Mesenchymal stem cell (in vitro differentiated cells and primary cell): ENCODE measurements around the gene ACVR1C.

Experiments used
- DNase-seq: peaks from one replicate; pipeline ENCODE4 v3.0.0-alpha.2; 2013
- H2AFZ ChIP-seq: one replicate; pipeline ENCODE4 v1.6.1; 2013; ENCODE audit warnings: low read depth, mild to moderate bottlenecking, control low read depth, inconsistent platforms, low read length, moderate library complexity
- H2AK5ac ChIP-seq: 2 replicates; pipeline ENCODE4 v1.6.1; 2013; ENCODE audit warnings: low read length, moderate library complexity, mild to moderate bottlenecking, inconsistent platforms; ENCODE audit not compliant: severe bottlenecking
- H2BK120ac ChIP-seq: one replicate; pipeline ENCODE4 v1.6.1; 2013; ENCODE audit warnings: low read depth, mild to moderate bottlenecking, inconsistent platforms, low read length, moderate library complexity
- H2BK12ac ChIP-seq, 2 experiments: one replicate each; pipeline ENCODE4 v1.6.1; 2013; ENCODE audit warnings: inconsistent platforms in 2 of 2, low read length in 2 of 2, mild to moderate bottlenecking in 2 of 2, moderate library complexity in 2 of 2, control low read depth in 1 of 2
- H2BK15ac ChIP-seq: one replicate; pipeline ENCODE4 v1.6.1; 2013; ENCODE audit warnings: mild to moderate bottlenecking, low read depth, inconsistent platforms; ENCODE audit not compliant: poor library complexity, severe bottlenecking
- H2BK5ac ChIP-seq: 2 replicates; pipeline ENCODE4 v1.6.1; 2013; ENCODE audit warnings: low read depth, mild to moderate bottlenecking, low read length, control low read depth, inconsistent platforms; ENCODE audit not compliant: poor library complexity, severe bottlenecking
- H3K14ac ChIP-seq, 2 experiments: one replicate each; pipeline ENCODE4 v1.6.1; 2013; ENCODE audit warnings: inconsistent platforms in 2 of 2, low read length in 2 of 2, control low read depth in 1 of 2, mild to moderate bottlenecking in 1 of 2, moderate library complexity in 1 of 2
- H3K18ac ChIP-seq, 2 experiments: one replicate each; pipeline ENCODE4 v1.6.1; 2013; ENCODE audit warnings: inconsistent platforms in 2 of 2, low read length in 2 of 2, control low read depth in 1 of 2, low read depth in 1 of 2, mild to moderate bottlenecking in 1 of 2
- H3K23ac ChIP-seq, 2 experiments: one replicate each; pipeline ENCODE4 v1.6.1; 2013; ENCODE audit warnings: inconsistent platforms in 2 of 2, low read length in 2 of 2, mild to moderate bottlenecking in 2 of 2, moderate library complexity in 2 of 2, control low read depth in 1 of 2
- H3K27ac ChIP-seq: 2 replicates; pipeline ENCODE4 v1.5.1; 2013; ENCODE audit warnings: mild to moderate bottlenecking, moderate library complexity, low read length, control low read depth, inconsistent platforms; ENCODE audit not compliant: poor library complexity, severe bottlenecking
- H3K27me3 ChIP-seq, 2 experiments: 2 replicates each; pipeline versions ENCODE4 v1.6.1 to v1.7.0; 2013; ENCODE audit warnings: low read length in 2 of 2, mild to moderate bottlenecking in 2 of 2, moderate library complexity in 2 of 2, control low read depth in 1 of 2, inconsistent platforms in 1 of 2; ENCODE audit not compliant: control insufficient read depth in 1 of 2, insufficient read depth in 1 of 2
- H3K36me3 ChIP-seq, 2 experiments: 2 replicates each; pipeline versions ENCODE4 v1.6.1 to v1.7.0; 2013; ENCODE audit warnings: low read length in 2 of 2, control low read depth in 1 of 2, inconsistent platforms in 1 of 2, low read depth in 1 of 2, mild to moderate bottlenecking in 1 of 2; ENCODE audit not compliant: insufficient read depth in 2 of 2, control insufficient read depth in 1 of 2
- H3K4ac ChIP-seq, 2 experiments: one replicate each; pipeline ENCODE4 v1.6.1; 2013; ENCODE audit warnings: inconsistent platforms in 2 of 2, low read length in 2 of 2, mild to moderate bottlenecking in 2 of 2, moderate library complexity in 2 of 2, control low read depth in 1 of 2, low read depth in 1 of 2
- H3K4me1 ChIP-seq: 2 replicates; pipeline ENCODE4 v1.6.1; 2013; ENCODE audit warnings: low read depth, low read length, control low read depth; ENCODE audit not compliant: control insufficient read depth, insufficient read depth
- H3K4me2 ChIP-seq: 2 replicates; pipeline ENCODE4 v1.6.1; 2013; ENCODE audit warnings: low read length, mild to moderate bottlenecking, inconsistent platforms; ENCODE audit not compliant: poor library complexity, severe bottlenecking
- H3K4me3 ChIP-seq, 2 experiments: 2 replicates each; pipeline versions ENCODE4 v1.5.1 to v1.7.0; 2013; ENCODE audit warnings: low read length in 2 of 2, mild to moderate bottlenecking in 2 of 2, control low read depth in 1 of 2, low read depth in 1 of 2; ENCODE audit not compliant: insufficient read depth in 1 of 2
- H3K79me1 ChIP-seq: replicated peaks from 2 replicates; pipeline ENCODE4 v1.6.1; 2013; ENCODE audit warnings: mild to moderate bottlenecking, control low read depth, low read length, inconsistent platforms; ENCODE audit not compliant: poor library complexity, severe bottlenecking
- H3K9ac ChIP-seq: 2 replicates; pipeline ENCODE4 v1.7.0; 2013; ENCODE audit warnings: mild to moderate bottlenecking, low read length, moderate library complexity
- H3K9me3 ChIP-seq: 2 replicates; pipeline ENCODE4 v1.7.0; 2013; ENCODE audit warnings: mild to moderate bottlenecking, low read length; ENCODE audit not compliant: control insufficient read depth
- H4K8ac ChIP-seq: one replicate; pipeline ENCODE4 v1.6.1; 2013; ENCODE audit warnings: inconsistent platforms, mild to moderate bottlenecking, low read length, moderate library complexity
- H4K91ac ChIP-seq: one replicate; pipeline ENCODE4 v1.6.1; 2013; ENCODE audit warnings: mild to moderate bottlenecking, low read length, inconsistent platforms
- WGBS: methylation state at CpG from one replicate; pipeline ENCODE4 v1.1.7; 2013; ENCODE audit warnings: mixed read lengths; 5-methylcytosine and 5-hydroxymethylcytosine counted together

Gene ACVR1C

DNA sequence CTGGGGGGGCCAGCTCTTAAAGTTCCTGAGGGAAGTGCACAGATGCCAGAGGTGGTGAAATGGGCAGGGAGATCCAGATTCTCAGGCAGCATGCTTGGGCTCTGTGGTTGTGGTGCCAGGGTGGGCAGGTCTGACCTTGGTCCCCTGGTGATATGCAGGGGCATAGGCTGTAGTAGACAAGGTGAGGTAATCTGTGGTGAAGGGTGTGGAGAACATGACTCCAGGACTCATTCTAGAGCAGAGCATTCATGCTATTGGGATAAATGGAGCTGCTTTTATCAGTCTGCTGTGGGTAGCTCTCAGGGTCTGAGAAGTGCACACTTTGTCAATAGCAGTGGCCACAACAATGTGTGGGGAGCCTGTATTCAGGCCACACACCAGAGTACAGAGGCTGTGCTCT lies 16.9 kb downstream of the ACVR1C start:
- Histone ChIP-seq H3K36me3 (no peaks in the 10 kb centered on the region), H2BK5ac (no peak overlapping the region), H2AFZ (no peak overlapping the region), H4K91ac (no peak overlapping the region), H3K4me1 (no peaks in the 10 kb centered on the region), H3K23ac (no peak overlapping the region), H2BK120ac (no peak overlapping the region), H3K9me3 (peaks cover 9% of the 10 kb centered on the region), H3K4ac (no peak overlapping the region), H3K4me2 (no peak overlapping the region), H3K79me1 (no peaks in the 10 kb centered on the region), H3K18ac (no peak overlapping the region), H3K14ac (no peak overlapping the region), H4K8ac (no peak overlapping the region), H3K27me3 (no peaks in the 10 kb centered on the region), H2AK5ac (no peak overlapping the region), H2BK12ac (no peak overlapping the region), H3K27ac (no peak overlapping the region), H3K9ac (no peak overlapping the region), H3K4me3 (no peak overlapping the region), H2BK15ac (no peak overlapping the region)
- DNase-seq, result no peak

DNA sequence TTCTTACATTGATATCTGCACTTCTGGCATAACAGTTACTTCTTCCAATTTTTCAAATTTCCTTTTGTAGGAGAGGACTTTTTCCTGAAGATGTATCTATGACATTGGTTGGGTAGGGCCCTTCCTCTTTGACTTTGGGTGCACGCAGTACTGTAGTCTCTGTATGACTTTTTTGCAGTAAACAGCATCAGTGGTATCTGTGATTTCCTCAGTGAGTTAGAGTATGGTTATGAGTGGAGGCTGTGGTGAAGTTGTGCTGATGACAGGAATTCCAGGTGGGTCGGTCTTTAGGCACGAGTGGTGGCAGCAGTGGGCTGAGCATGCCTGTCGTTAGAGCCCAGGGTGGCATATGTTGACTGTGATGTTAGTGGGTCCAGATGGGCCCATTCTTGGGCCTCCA lies 17.6 kb downstream of the ACVR1C start:
- Histone ChIP-seq H3K4ac (no peak overlapping the region), H3K9me3 (peaks cover 9% of the 10 kb centered on the region), H3K18ac (no peak overlapping the region), H4K91ac (no peak overlapping the region), H2AK5ac (no peak overlapping the region), H2BK15ac (no peak overlapping the region), H2BK120ac (no peak overlapping the region), H2BK12ac (no peak overlapping the region), H3K27me3 (no peaks in the 10 kb centered on the region), H4K8ac (no peak overlapping the region), H3K27ac (no peak overlapping the region), H2BK5ac (no peak overlapping the region), H3K4me3 (no peak overlapping the region), H2AFZ (no peak overlapping the region), H3K23ac (no peak overlapping the region), H3K79me1 (no peaks in the 10 kb centered on the region), H3K4me1 (no peaks in the 10 kb centered on the region), H3K14ac (no peak overlapping the region), H3K4me2 (no peak overlapping the region), H3K36me3 (no peaks in the 10 kb centered on the region), H3K9ac (no peak overlapping the region)
- WGBS, result 95% methylated on average over 4 of the region's 4 CpGs
- DNase-seq, result no peak

DNA sequence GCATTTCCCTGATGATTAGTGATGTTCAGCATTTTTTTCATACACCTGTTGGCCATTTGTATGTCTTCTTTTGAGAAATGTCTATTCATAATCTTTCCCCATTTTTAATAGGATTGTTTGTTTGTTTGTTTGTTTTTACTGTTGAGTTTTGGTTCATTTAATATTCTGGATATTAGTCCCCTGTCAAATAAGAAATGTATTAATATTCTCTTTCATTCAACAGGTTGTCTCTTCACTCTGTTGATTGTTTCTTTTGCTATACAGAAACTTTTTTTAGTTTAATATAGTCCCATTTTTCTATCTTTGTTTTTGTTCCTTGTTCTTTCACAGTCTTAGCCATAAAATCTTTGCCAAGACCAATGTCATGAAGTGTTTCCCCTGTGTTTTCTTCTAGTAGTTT lies 22.1 kb downstream of the ACVR1C start:
- Histone ChIP-seq H2AFZ (no peak overlapping the region), H2BK5ac (no peak overlapping the region), H3K14ac (no peak overlapping the region), H3K27me3 (no peaks in the 10 kb centered on the region), H3K4me1 (no peaks in the 10 kb centered on the region), H2BK12ac (no peak overlapping the region), H4K91ac (no peak overlapping the region), H3K9ac (no peak overlapping the region), H2AK5ac (no peak overlapping the region), H4K8ac (no peak overlapping the region), H3K36me3 (no peaks in the 10 kb centered on the region), H3K4me2 (no peak overlapping the region), H3K79me1 (no peaks in the 10 kb centered on the region), H3K9me3 (peaks cover 9% of the 10 kb centered on the region), H3K4me3 (no peak overlapping the region), H2BK15ac (no peak overlapping the region), H3K18ac (no peak overlapping the region), H2BK120ac (no peak overlapping the region), H3K23ac (no peak overlapping the region), H3K4ac (no peak overlapping the region), H3K27ac (no peak overlapping the region)
- no peak for DNase-seq

DNA sequence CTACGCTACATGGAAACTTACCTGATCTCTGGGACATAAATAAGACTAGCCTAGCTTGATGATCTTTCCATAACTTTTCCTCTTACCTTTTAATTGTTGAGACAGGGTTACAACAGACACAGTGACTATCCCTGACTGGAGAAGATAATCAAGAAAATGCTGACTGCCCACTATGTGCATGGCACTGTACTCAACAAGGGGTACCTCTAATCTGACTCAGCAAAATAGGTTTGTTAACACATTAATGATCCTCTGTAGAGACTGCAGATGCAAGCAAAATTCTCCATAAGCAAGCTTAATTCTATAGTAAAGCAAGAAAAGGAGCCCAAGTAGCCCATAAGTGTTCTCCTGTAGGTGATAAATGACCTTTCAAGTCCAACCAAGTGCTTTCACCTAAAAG lies 25.5 kb downstream of the ACVR1C start:
- H3K4me2 ChIP-seq, result no peak overlapping the region
- H2BK5ac ChIP-seq, result no peak overlapping the region
- no peak overlapping the region for H3K9ac ChIP-seq
- no peak overlapping the region for H3K14ac ChIP-seq
- no peaks in the 10 kb centered on the region for H3K9me3 ChIP-seq
- H2BK12ac ChIP-seq, result no peak overlapping the region
- H2AK5ac ChIP-seq, result no peak overlapping the region
- no peak overlapping the region for H3K27ac ChIP-seq
- 94% methylated on average over 1 of the region's 1 CpG for WGBS
- H3K36me3 ChIP-seq, result no peaks in the 10 kb centered on the region
- no peaks in the 10 kb centered on the region for H3K4me1 ChIP-seq
- H3K79me1 ChIP-seq, result no peaks in the 10 kb centered on the region
- H3K4me3 ChIP-seq, result no peak overlapping the region
- no peak overlapping the region for H4K8ac ChIP-seq
- no peak overlapping the region for H4K91ac ChIP-seq
- H3K27me3 ChIP-seq, result no peaks in the 10 kb centered on the region
- no peak overlapping the region for H2BK120ac ChIP-seq
- no peak overlapping the region for H2AFZ ChIP-seq
- H3K23ac ChIP-seq, result no peak overlapping the region
- H3K4ac ChIP-seq, result no peak overlapping the region
- no peak overlapping the region for H2BK15ac ChIP-seq
- no peak for DNase-seq
- H3K18ac ChIP-seq, result no peak overlapping the region
